K562 (cell line): ENCODE data around the gene LCNL1. TPM values are rescaled to one million over a fixed set of nuclear protein-coding genes. Genes with fewer than 3 reads are reported as not detected.

ENCODE experiments used
- ATAC-seq: fragments of 200-7000 bp; cut with Tn5 transposase; 3 replicates; pipeline ENCODE4 v1.9.1; 2020; ENCODE audit warnings: moderate library complexity
- BruUV-seq: library from RNA; stranded (reverse); fragments of 400-500 nt; replicated peaks from 2 replicates; lab custom pipeline; 2021; lab: Mats Ljungman, UMichigan
- CTCF ChIA-PET: fragments of 300-600 bp; formaldehyde crosslinking; extraction: SDS; loops from one replicate; lab custom pipeline; 2021; ENCODE audit warnings: low intra/inter-chr PET ratio; lab: Yijun Ruan, JAX
- POLR2A ChIA-PET: fragments of 300-600, 350-650 bp; sonication (Branson Sonifier 250); formaldehyde crosslinking; extraction: SDS; loops from one replicate; lab custom pipeline; 2021; ENCODE audit warnings: antibody characterized with exemption, inconsistent platforms; lab: Yijun Ruan, JAX
- DNase-seq, 4 experiments: peaks; one replicate each; pipeline versions ENCODE4 v3.0.0 to v3.0.0-alpha.2; 2011 to 2018; ENCODE audit warnings: low spot score in 3 of 4, mixed read lengths in 3 of 4; ENCODE audit errors: extremely low read depth in 1 of 4
- FAIRE-seq: peaks from 2 replicates; lab custom pipeline; 2011; peaks lifted over from hg19 to GRCh38; lab: Jason Lieb, UNC
- H2AFZ ChIP-seq: 2 replicates; pipeline ENCODE4 v1.6.0; 2011; ENCODE audit warnings: low read depth, low read length, control low read depth, inconsistent platforms
- H3K27ac ChIP-seq: fragments of 200-600 bp; 3 replicates; pipeline ENCODE4 v1.8.0; 2011; ENCODE audit warnings: low read depth, mild to moderate bottlenecking, control low read depth, inconsistent platforms, low read length, moderate library complexity, mixed read lengths; ENCODE audit errors: extremely low read depth
- H3K27me3 ChIP-seq, 2 experiments: fragments of 300-600 bp in 1 of 2; 2 replicates in 1 of 2; 3 replicates in 1 of 2; pipeline versions ENCODE4 v1.6.0 to v1.8.0; 2011; ENCODE audit warnings: inconsistent platforms in 2 of 2, low read length in 2 of 2, mild to moderate bottlenecking in 1 of 2, mixed read lengths in 1 of 2, moderate library complexity in 1 of 2; ENCODE audit not compliant: control insufficient read depth in 2 of 2, insufficient read depth in 2 of 2
- H3K36me3 ChIP-seq: fragments of 300-600 bp; 3 replicates; pipeline ENCODE4 v1.8.0; 2011; ENCODE audit warnings: mild to moderate bottlenecking, low read length, inconsistent platforms; ENCODE audit not compliant: control insufficient read depth, insufficient read depth
- H3K4me1 ChIP-seq, 2 experiments: fragments of 200-600 bp in 1 of 2; replicated peaks in 1 of 2; 2 replicates in 1 of 2; 3 replicates in 1 of 2; pipeline versions ENCODE4 v1.5.1 to v1.8.0; 2011; ENCODE audit warnings: inconsistent platforms in 2 of 2, low read length in 2 of 2, mild to moderate bottlenecking in 1 of 2, mixed read lengths in 1 of 2, moderate library complexity in 1 of 2; ENCODE audit not compliant: control insufficient read depth in 2 of 2, insufficient read depth in 2 of 2
- H3K4me2 ChIP-seq: 2 replicates; pipeline ENCODE4 v1.6.1; 2011; ENCODE audit warnings: low read length, control low read depth, inconsistent platforms, mixed read lengths; ENCODE audit not compliant: insufficient read depth
- H3K4me3 ChIP-seq: fragments of 200-600 bp; sonication (generic), shearing (Covaris generic); 2 replicates; pipeline ENCODE4 v1.5.1; 2016; ENCODE audit warnings: control low read depth, inconsistent platforms
- H3K79me2 ChIP-seq: fragments of 200-600 bp; 3 replicates; pipeline ENCODE4 v1.8.0; 2011; ENCODE audit warnings: low read length, inconsistent platforms; ENCODE audit not compliant: control insufficient read depth, insufficient read depth
- H3K9ac ChIP-seq, 2 experiments: 2 replicates each; pipeline versions ENCODE4 v1.6.0 to v1.6.1; 2011; ENCODE audit warnings: low read depth in 2 of 2, low read length in 2 of 2, control low read depth in 1 of 2, inconsistent platforms in 1 of 2, mild to moderate bottlenecking in 1 of 2, mixed read lengths in 1 of 2; ENCODE audit not compliant: insufficient read depth in 1 of 2
- H3K9me1 ChIP-seq: one replicate; pipeline ENCODE4 v1.6.0; 2011; ENCODE audit warnings: inconsistent platforms, mild to moderate bottlenecking, low read length, moderate library complexity; ENCODE audit not compliant: control insufficient read depth, insufficient read depth
- H3K9me3 ChIP-seq: replicated peaks from 2 replicates; pipeline ENCODE4 v1.5.1; 2011; ENCODE audit warnings: low read depth, low read length, inconsistent platforms; ENCODE audit not compliant: control insufficient read depth, insufficient read depth
- H4K20me1 ChIP-seq: replicated peaks from 2 replicates; pipeline ENCODE4 v1.6.1; 2011; ENCODE audit warnings: low read length, inconsistent platforms, mixed read lengths; ENCODE audit not compliant: control insufficient read depth, insufficient read depth
- BRCA1 ChIP-seq, 2 experiments: fragments of 450-650 bp in 1 of 2; sonication (generic) in 1 of 2; formaldehyde crosslinking in 1 of 2; IDR thresholded peaks; 2 replicates each; pipeline versions ENCODE4 v1.5.0 to v1.6.1; 2017 to 2020; ENCODE audit warnings: mild to moderate bottlenecking in 1 of 2, missing genetic modification reagents in 1 of 2
- PHF21A ChIP-seq: fragments of 450-650 bp; IDR thresholded peaks from 2 replicates; pipeline ENCODE4 v1.6.1; 2017; ENCODE audit warnings: low read depth, borderline replicate concordance
- POLR2G ChIP-seq: fragments of 200-400 bp; formaldehyde crosslinking; IDR thresholded peaks from 2 replicates; pipeline ENCODE4 v1.6.1; 2017; ENCODE audit warnings: low read depth, mild to moderate bottlenecking, antibody characterized with exemption, low read length, moderate library complexity
- PRPF4 ChIP-seq: fragments of 200-400 bp; formaldehyde crosslinking; IDR thresholded peaks from one replicate; pipeline ENCODE4 v1.6.1; 2017; ENCODE audit warnings: low read length, low read depth, mild to moderate bottlenecking; ENCODE audit not compliant: insufficient read depth, poor library complexity, severe bottlenecking
- RBFOX2 ChIP-seq: fragments of 200-400 bp; formaldehyde crosslinking; IDR thresholded peaks from 2 replicates; pipeline ENCODE4 v1.6.1; 2017; ENCODE audit warnings: low read depth, mild to moderate bottlenecking, low read length, moderate library complexity
- RBM17 ChIP-seq: fragments of 200-400 bp; formaldehyde crosslinking; IDR thresholded peaks from 2 replicates; pipeline ENCODE4 v1.6.1; 2017; ENCODE audit warnings: low read depth, mild to moderate bottlenecking, low read length, borderline replicate concordance
- TFAP4 ChIP-seq: sonication (generic); formaldehyde crosslinking; IDR thresholded peaks from 2 replicates; pipeline ENCODE4 v1.8.0; 2022; ENCODE audit warnings: missing genetic modification reagents, mild to moderate bottlenecking, moderate library complexity, borderline replicate concordance
- TGIF2 ChIP-seq: sonication (generic); formaldehyde crosslinking; IDR thresholded peaks from 2 replicates; pipeline ENCODE4 v1.8.1; 2022; ENCODE audit warnings: mild to moderate bottlenecking, missing genetic modification reagents, moderate library complexity
- ZBTB33 ChIP-seq: sonication (generic); formaldehyde crosslinking; IDR thresholded peaks from 2 replicates; pipeline ENCODE4 v1.8.1; 2023; ENCODE audit warnings: mild to moderate bottlenecking, missing genetic modification reagents
- ZC3H4 ChIP-seq: sonication (generic); formaldehyde crosslinking; IDR thresholded peaks from 2 replicates; pipeline ENCODE4 v1.9.0; 2021; ENCODE audit warnings: missing genetic modification reagents, borderline replicate concordance
- ZNF431 ChIP-seq: sonication (generic); formaldehyde crosslinking; IDR thresholded peaks from 2 replicates; pipeline ENCODE4 v1.8.0; 2022; ENCODE audit warnings: mild to moderate bottlenecking, missing genetic modification reagents
- WGBS: fragments of 100-300 bp; shearing (Covaris generic); methylation state at CpG from one replicate; pipeline ENCODE4 v1.1.6; 2016; ENCODE audit warnings: low coverage, mixed read lengths; ENCODE audit not compliant: insufficient coverage; ENCODE audit errors: missing lambda C conversion rate; 5-methylcytosine and 5-hydroxymethylcytosine counted together
- in situ Hi-C: fragments of 300-500 bp; cut with MboI; formaldehyde crosslinking; loops from 4 replicates; pipeline ENCODE4 v1.15.0; 2018; ENCODE audit warnings: inconsistent platforms, mixed read lengths
- intact Hi-C: fragments of 100-400 bp; cut with micrococcal nuclease; formaldehyde crosslinking; loops from 2 replicates; pipeline ENCODE4 v1.14.2; 2022
- polyA plus RNA-seq, 8 experiments: library from polyadenylated mRNA; depleted of rRNA in 4 of 8; stranded (reverse) in 5 of 8; unstranded in 3 of 8; fragments of >200 nt; fragmentation: Nextera tagmentation in 2 of 8; fragmentation: Illumina TruSeq in 1 of 8; extraction: Ambion mirVana in 2 of 8; extraction: Trizol in 1 of 8; gene quantifications; 2 replicates each; pipeline versions ENCODE4 v1.2.1 to v1.2.3, GENCODE V29; 2011 to 2014; ENCODE audit warnings: inconsistent platforms in 1 of 8, missing spikeins in 1 of 8
- total RNA-seq, 7 experiments: library from RNA; depleted of rRNA in 6 of 7; stranded (reverse); fragments of >200 nt in 6 of 7; fragmentation: Illumina TruSeq in 2 of 7; extraction: Trizol in 2 of 7; gene quantifications; 2 replicates each; pipeline versions ENCODE4 v1.2.1 to v1.2.3, GENCODE V29; 2011 to 2021; ENCODE audit warnings: low replicate concordance in 1 of 7
- TF ChIP-seq, protein P1 (sequence below), 2 experiments: fragments of 450-650 bp in 1 of 2; sonication (generic) in 1 of 2; formaldehyde crosslinking in 1 of 2; IDR thresholded peaks in 1 of 2; conservative IDR thresholded peaks in 1 of 2; 2 replicates each; pipeline versions ENCODE4 v1.6.1 to v1.8.1; 2016 to 2023; ENCODE audit warnings: mild to moderate bottlenecking in 2 of 2, moderate library complexity in 2 of 2, inconsistent platforms in 1 of 2, missing genetic modification reagents in 1 of 2

Gene LCNL1
- total and polyA plus RNA-seq, 9 of the 15 experiments (the other 6 are each of a cell fraction or from before 2014, with no cell fraction given), result 0.04 to 0.16 (median 0.04) TPM; not detected in 4

DNA sequence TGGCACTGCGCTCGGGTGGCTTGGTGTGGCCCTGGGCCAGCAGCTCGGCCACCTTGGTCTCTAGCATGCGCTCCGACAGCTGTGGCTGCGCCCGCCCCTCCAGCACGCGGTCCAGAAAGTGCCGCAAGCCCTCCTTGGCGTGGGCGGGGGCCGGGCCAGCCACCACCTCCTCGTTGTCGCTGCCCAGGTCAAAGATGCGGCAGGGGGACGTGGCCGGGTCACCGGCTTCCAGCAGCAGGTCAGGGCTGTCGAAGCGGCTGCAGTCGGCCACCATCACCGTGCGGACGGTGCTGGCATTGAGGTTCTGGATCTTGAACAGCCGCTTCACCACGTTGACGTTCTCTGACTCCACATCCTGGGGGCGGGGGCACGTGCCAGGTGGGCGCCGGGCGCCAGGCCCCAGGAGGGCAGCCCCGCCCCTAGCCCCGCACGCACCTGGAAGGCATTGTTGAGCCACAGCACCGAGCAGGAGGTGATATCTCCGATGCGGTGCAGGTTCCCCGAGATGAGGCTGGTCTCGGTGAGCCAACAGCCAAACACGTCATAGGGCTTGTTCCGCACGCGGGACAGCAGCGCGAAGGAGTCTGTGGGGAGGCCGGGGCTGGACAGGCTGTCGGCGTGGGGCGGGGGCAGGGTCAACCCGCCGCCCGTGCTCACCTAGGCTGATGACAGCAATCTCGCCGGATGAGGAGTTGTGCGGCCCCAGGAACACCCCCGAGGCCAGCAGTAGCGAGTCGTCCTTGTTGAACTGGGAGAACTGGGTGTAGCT lies 40.5 kb upstream of the LCNL1 start:
- DNase-seq, result peak in 2 of 4 experiments; percentile 48 to 53
- BruUV-seq, result no TSS peak
- Histone ChIP-seq H3K4me3 (no peak overlapping the region; the same call in 1 of the 2 replicates), H3K79me2 (peaks cover 26% of the 10 kb centered on the region), H3K9me1 (peaks cover 3% of the 10 kb centered on the region), H4K20me1 (no peaks in the 10 kb centered on the region), H3K9me3 (no peaks in the 10 kb centered on the region), H3K27ac (no peak overlapping the region), H3K36me3 (peaks cover 52% of the 10 kb centered on the region; the same call in 2 of the 3 replicates), H3K4me1 (peaks cover 20 to 83% of the 10 kb centered on the region in 2 experiments), H3K27me3 (no peaks in the 10 kb centered on the region), H3K4me2 (0 out of 2 replicates have a peak overlapping the region, but pooled peaks have one; percentile 88), H3K9ac (peak overlapping the region in 1 of 2 experiments; percentile 98; a peak in 2 of 4 replicates), H2AFZ (no peak overlapping the region)
- ChIA-PET POLR2A (interaction anchor here (0.7 kb wide), 1 partner anchor 16 kb away, joined by 3 read pairs; no protein-coding TSS in a partner anchor), CTCF (interaction anchor here (0.6 kb wide), 1 partner anchor 95 kb away, joined by 3 read pairs; no protein-coding TSS in a partner anchor)
- WGBS, result 93% methylated on average over 31 of the region's 60 CpGs
- no peak for ATAC-seq
- in situ Hi-C loops, result no loop called here
- FAIRE-seq, result no peak
- intact Hi-C loops, result loop anchor here (5.0 kb wide), 1 partner anchor 95 kb away; the partner anchor contains the start of gene PHPT1
- TF ChIP-seq, protein P1, sequence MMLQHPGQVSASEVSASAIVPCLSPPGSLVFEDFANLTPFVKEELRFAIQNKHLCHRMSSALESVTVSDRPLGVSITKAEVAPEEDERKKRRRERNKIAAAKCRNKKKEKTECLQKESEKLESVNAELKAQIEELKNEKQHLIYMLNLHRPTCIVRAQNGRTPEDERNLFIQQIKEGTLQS (IDR thresholded peaks at IDR 0.05), result peak; percentile 52
- TF ChIP-seq, protein P1 (CRISPR knock-in tag; conservative IDR thresholded peaks at IDR 0.05), result no peak
- TF ChIP-seq TGIF2 (CRISPR knock-in tag), result 0 out of 2 replicates have a peak, but pooled peaks have one; percentile 66
- no peak for TF ChIP-seq RBM17
- TF ChIP-seq PRPF4, result peak; percentile 61
- TF ChIP-seq TFAP4 (CRISPR knock-in tag), result peak; percentile 5; the same call in 1 of the 2 replicates
- peak; percentile 56 for TF ChIP-seq RBFOX2
- no peak for TF ChIP-seq PHF21A
- TF ChIP-seq BRCA1 (IDR thresholded peaks at IDR 0.05), result no peak
- no peak for TF ChIP-seq BRCA1 (CRISPR knock-in tag; IDR thresholded peaks at IDR 0.05)
- peak; percentile 99 for TF ChIP-seq ZBTB33
- peak; percentile 55 for TF ChIP-seq POLR2G
- TF ChIP-seq ZNF431 (CRISPR knock-in tag), result no peak
- TF ChIP-seq ZC3H4 (CRISPR knock-in tag), result 0 out of 2 replicates have a peak, but pooled peaks have one; percentile 44
